Trophoblast cell (in vitro differentiated cells and primary cell): Measurements from ENCODE around the gene RIN1.

Experiments used
- DNase-seq, 2 donors: peaks; one replicate each; pipeline ENCODE4 v3.0.0-alpha.2; 2016
- H2AFZ ChIP-seq: 2 replicates; pipeline ENCODE4 v1.6.1; 2013; ENCODE audit warnings: low read length, moderate library complexity, mild to moderate bottlenecking; ENCODE audit not compliant: insufficient read depth, poor library complexity
- H2AK5ac ChIP-seq: 2 replicates; pipeline ENCODE4 v1.6.1; 2013; ENCODE audit warnings: mild to moderate bottlenecking, low read length
- H2BK120ac ChIP-seq: 2 replicates; pipeline ENCODE4 v1.6.1; 2013; ENCODE audit warnings: low read length, mild to moderate bottlenecking, moderate library complexity; ENCODE audit not compliant: insufficient read depth, poor library complexity
- H2BK12ac ChIP-seq: 2 replicates; pipeline ENCODE4 v1.6.1; 2013; ENCODE audit warnings: mild to moderate bottlenecking, low read length, moderate library complexity
- H2BK5ac ChIP-seq: 2 replicates; pipeline ENCODE4 v1.6.1; 2013; ENCODE audit warnings: low read length, low read depth, moderate library complexity, mild to moderate bottlenecking; ENCODE audit not compliant: poor library complexity
- H3K14ac ChIP-seq: 2 replicates; pipeline ENCODE4 v1.6.1; 2013; ENCODE audit warnings: mild to moderate bottlenecking, low read length
- H3K18ac ChIP-seq: 2 replicates; pipeline ENCODE4 v1.6.1; 2013; ENCODE audit warnings: mild to moderate bottlenecking, low read length
- H3K23ac ChIP-seq: 2 replicates; pipeline ENCODE4 v1.6.1; 2013; ENCODE audit warnings: low read length
- H3K27ac ChIP-seq: 2 replicates; pipeline ENCODE4 v1.5.1; 2013; ENCODE audit warnings: low read depth, mild to moderate bottlenecking, inconsistent platforms, low read length, moderate library complexity
- H3K27me3 ChIP-seq: 2 replicates; pipeline ENCODE4 v1.6.1; 2013; ENCODE audit warnings: inconsistent platforms, mild to moderate bottlenecking, low read length, moderate library complexity; ENCODE audit not compliant: insufficient read depth
- H3K36me3 ChIP-seq, 2 experiments: 1 replicate in 1 of 2; 2 replicates in 1 of 2; pipeline ENCODE4 v1.6.1; 2013; ENCODE audit warnings: low read length in 2 of 2, mild to moderate bottlenecking in 2 of 2, moderate library complexity in 1 of 2; ENCODE audit not compliant: insufficient read depth in 2 of 2, control insufficient read depth in 1 of 2
- H3K4ac ChIP-seq: 2 replicates; pipeline ENCODE4 v1.6.1; 2013; ENCODE audit warnings: low read depth, mild to moderate bottlenecking, low read length, moderate library complexity
- H3K4me1 ChIP-seq, 2 experiments: 1 replicate in 1 of 2; 2 replicates in 1 of 2; pipeline ENCODE4 v1.6.1; 2013; ENCODE audit warnings: low read length in 2 of 2, mild to moderate bottlenecking in 2 of 2, moderate library complexity in 1 of 2; ENCODE audit not compliant: insufficient read depth in 2 of 2, control insufficient read depth in 1 of 2
- H3K4me2 ChIP-seq: 2 replicates; pipeline ENCODE4 v1.6.1; 2013; ENCODE audit warnings: inconsistent platforms, mild to moderate bottlenecking, low read length, moderate library complexity
- H3K4me3 ChIP-seq: 2 replicates; pipeline ENCODE4 v1.5.1; 2013; ENCODE audit warnings: mild to moderate bottlenecking, low read depth, low read length, inconsistent platforms
- H3K79me1 ChIP-seq: one replicate; pipeline ENCODE4 v1.6.1; 2013; ENCODE audit warnings: low read length
- H3K79me2 ChIP-seq: 2 replicates; pipeline ENCODE4 v1.6.1; 2013; ENCODE audit warnings: low read length, mild to moderate bottlenecking; ENCODE audit not compliant: control insufficient read depth, insufficient read depth, poor library complexity
- H3K9ac ChIP-seq: 2 replicates; pipeline ENCODE4 v1.6.1; 2013; ENCODE audit warnings: mild to moderate bottlenecking, low read length
- H3K9me3 ChIP-seq: 2 replicates; pipeline ENCODE4 v1.6.1; 2013; ENCODE audit warnings: low read depth, mild to moderate bottlenecking, control low read depth, inconsistent platforms, low read length; ENCODE audit not compliant: insufficient read depth
- H4K12ac ChIP-seq: 2 replicates; pipeline ENCODE4 v1.6.1; 2013; ENCODE audit warnings: low read depth, mild to moderate bottlenecking, low read length, moderate library complexity
- H4K8ac ChIP-seq: 2 replicates; pipeline ENCODE4 v1.6.1; 2013; ENCODE audit warnings: low read depth, mild to moderate bottlenecking, low read length, moderate library complexity
- H4K91ac ChIP-seq: one replicate; pipeline ENCODE4 v1.6.1; 2013; ENCODE audit warnings: low read depth, mild to moderate bottlenecking, low read length, moderate library complexity
- WGBS: extraction: QIAGEN DNeasy Blood & Tissue Kit; methylation state at CpG from one replicate; pipeline ENCODE4 v1.1.7; 2013; ENCODE audit warnings: missing lambda C conversion rate; ENCODE audit not compliant: insufficient read length, insufficient coverage; ENCODE audit errors: extremely low coverage; 5-methylcytosine and 5-hydroxymethylcytosine counted together

The RIN1 gene

DNA sequence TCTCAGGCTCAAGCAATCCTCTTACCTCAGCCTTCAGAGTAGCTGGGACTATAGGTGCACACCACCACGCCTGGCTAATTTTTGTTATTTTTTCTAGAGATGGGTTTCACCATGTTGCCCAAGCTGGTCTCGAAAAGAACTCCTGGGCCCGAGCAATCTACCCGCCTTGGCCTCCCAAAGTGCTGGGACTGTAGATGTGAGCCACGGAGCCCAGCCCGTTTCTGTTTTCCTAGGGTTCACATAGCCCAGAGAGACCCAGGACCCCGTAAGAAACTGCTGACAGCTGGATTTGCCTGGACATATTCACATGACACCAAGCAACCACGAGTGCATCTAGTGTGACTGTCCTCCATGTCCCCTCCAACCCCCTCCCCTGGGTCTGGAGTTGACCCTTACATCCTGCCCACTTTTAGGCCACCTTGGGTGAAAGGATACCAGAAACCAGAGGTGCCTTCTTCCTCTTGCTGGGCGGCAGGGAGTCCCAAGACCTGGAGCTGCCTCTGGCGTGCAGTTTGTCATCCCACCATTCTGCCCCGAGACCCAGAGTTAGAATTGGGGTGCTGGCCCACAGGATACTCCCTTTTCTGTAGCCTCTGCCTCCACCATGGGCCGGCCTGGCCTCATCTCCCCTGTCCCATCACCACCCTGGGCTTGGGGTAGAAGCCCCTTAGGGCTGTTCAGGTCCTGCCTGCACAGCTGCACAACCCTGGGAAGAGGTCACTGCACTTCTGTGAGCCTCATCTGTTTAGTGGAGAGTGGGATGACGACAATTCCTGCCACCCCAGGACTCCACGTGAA lies 3.7 kb upstream of the RIN1 start:
- Histone ChIP-seq H3K18ac (no peak overlapping the region), H3K79me2 (peaks cover 9% of the 10 kb centered on the region), H3K4me3 (no peak overlapping the region), H3K27me3 (no peaks in the 10 kb centered on the region), H3K36me3 (peaks cover 46 to 47% of the 10 kb centered on the region in 2 experiments), H3K14ac (no peak overlapping the region), H3K27ac (no peak overlapping the region), H4K12ac (no peak overlapping the region), H4K91ac (no peak overlapping the region), H3K9ac (no peak overlapping the region), H2AK5ac (no peak overlapping the region), H3K4ac (no peak overlapping the region), H3K9me3 (peaks cover 4% of the 10 kb centered on the region), H3K23ac (no peak overlapping the region), H2BK12ac (no peak overlapping the region), H3K79me1 (peaks cover 10% of the 10 kb centered on the region), H2AFZ (no peak overlapping the region), H3K4me2 (no peak overlapping the region), H2BK120ac (no peak overlapping the region), H3K4me1 (peaks cover 13 to 15% of the 10 kb centered on the region in 2 experiments), H4K8ac (no peak overlapping the region), H2BK5ac (no peak overlapping the region)
- no peak for DNase-seq
- no CpG with 5 or more reads among the region's 14 CpGs for WGBS

DNA sequence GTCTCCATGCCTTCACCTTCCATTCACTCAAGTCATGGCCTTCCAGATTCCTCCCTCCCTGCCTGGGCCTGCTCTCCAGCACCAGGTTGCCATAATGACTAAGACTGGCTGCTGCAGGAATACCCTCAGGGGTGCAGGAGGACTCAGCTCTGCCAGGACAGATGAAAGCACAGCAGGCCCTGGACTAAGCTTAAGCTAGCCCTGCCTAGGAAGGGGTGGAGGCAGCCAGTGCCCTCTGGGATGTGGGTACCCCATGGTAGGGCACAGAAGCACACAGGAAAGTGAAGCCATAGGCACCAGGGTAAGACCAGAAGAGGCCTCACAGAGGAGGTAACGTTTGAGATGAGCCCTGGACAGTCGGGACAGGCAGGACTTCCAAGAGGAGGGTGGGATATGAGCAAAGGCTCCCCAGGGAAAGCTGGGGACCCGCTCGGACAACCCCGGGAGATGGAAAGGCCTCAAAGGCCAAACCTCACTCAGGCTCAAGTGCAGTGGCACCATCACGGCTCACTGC lies 3.0 kb upstream of the RIN1 start:
- H4K91ac ChIP-seq: no peak overlapping the region
- peaks cover 4% of the 10 kb centered on the region for H3K79me2 ChIP-seq
- no peak for DNase-seq
- H3K27ac ChIP-seq: no peak overlapping the region
- H2AK5ac ChIP-seq: no peak overlapping the region
- WGBS: no CpG with 5 or more reads among the region's 6 CpGs
- no peak overlapping the region for H3K14ac ChIP-seq
- no peak overlapping the region for H3K9ac ChIP-seq
- H2AFZ ChIP-seq: no peak overlapping the region
- H3K4ac ChIP-seq: no peak overlapping the region
- H3K79me1 ChIP-seq: peaks cover 7% of the 10 kb centered on the region
- H2BK5ac ChIP-seq: no peak overlapping the region
- H3K36me3 ChIP-seq: peaks cover 46 to 47% of the 10 kb centered on the region in 2 experiments
- no peak overlapping the region for H3K4me3 ChIP-seq
- H3K23ac ChIP-seq: no peak overlapping the region
- no peak overlapping the region for H4K8ac ChIP-seq
- H3K9me3 ChIP-seq: peaks cover 4% of the 10 kb centered on the region
- H2BK12ac ChIP-seq: no peak overlapping the region
- no peak overlapping the region for H2BK120ac ChIP-seq
- peaks cover 13 to 15% of the 10 kb centered on the region in 2 experiments for H3K4me1 ChIP-seq
- H3K18ac ChIP-seq: no peak overlapping the region
- no peaks in the 10 kb centered on the region for H3K27me3 ChIP-seq
- H4K12ac ChIP-seq: no peak overlapping the region
- no peak overlapping the region for H3K4me2 ChIP-seq

DNA sequence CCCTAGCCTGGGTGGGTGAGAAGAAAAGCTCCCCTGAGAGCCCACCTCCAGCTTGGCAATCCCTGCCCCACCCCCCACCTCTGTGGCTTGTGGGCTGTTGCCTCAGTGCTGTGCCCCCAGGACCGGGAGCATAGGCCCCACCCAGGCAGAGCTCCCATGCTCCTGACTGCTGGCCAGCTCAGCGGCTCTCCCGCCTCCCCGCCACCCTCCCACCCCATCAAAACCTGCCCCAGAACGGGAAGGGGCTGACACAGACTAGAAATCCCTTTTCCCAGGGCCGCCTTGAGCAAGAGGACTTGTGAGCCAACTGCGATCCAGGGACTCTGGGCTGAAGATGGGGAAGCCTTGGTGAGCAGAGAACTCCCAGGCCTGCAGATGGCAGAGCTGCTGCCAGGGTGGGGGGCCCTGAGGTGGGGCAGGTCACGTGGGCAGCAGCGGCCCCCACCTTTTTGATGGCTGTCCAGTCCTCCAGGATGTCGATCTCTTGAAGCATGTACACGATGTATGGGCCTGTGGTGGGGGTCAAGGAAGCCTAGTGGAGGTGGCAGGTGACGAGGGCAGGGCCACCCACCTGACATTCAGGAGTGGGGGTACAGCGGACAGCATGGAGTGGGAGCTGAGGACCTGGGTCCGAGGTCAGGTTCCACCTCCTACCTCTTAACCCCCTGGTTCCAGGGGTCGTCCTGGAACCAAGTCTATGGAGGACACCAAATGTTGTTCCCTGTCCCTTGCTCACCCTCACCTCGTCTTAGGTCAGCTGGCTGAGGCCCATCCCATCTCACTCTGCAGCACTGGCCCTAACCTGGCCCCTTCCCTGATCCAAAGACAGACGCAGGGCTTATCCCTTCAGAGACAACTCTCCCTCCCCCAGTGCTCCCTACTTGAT lies 2.3 kb upstream of the RIN1 start:
- Histone ChIP-seq H3K23ac (no peak overlapping the region), H2BK5ac (no peak overlapping the region), H3K27ac (no peak overlapping the region), H3K4me1 (peaks cover 13 to 15% of the 10 kb centered on the region in 2 experiments), H3K4ac (no peak overlapping the region), H3K9ac (no peak overlapping the region), H2BK120ac (no peak overlapping the region), H4K8ac (no peak overlapping the region), H3K79me2 (peaks cover 4% of the 10 kb centered on the region), H2AK5ac (no peak overlapping the region), H3K9me3 (peaks cover 4% of the 10 kb centered on the region), H2BK12ac (no peak overlapping the region), H3K4me2 (no peak overlapping the region), H3K79me1 (peaks cover 7% of the 10 kb centered on the region), H3K27me3 (no peaks in the 10 kb centered on the region), H3K14ac (no peak overlapping the region), H4K12ac (no peak overlapping the region), H2AFZ (no peak overlapping the region), H3K36me3 (peaks cover 48 to 49% of the 10 kb centered on the region in 2 experiments), H3K4me3 (no peak overlapping the region), H3K18ac (no peak overlapping the region), H4K91ac (no peak overlapping the region)
- WGBS: no CpG with 5 or more reads among the region's 17 CpGs
- DNase-seq: no peak

DNA sequence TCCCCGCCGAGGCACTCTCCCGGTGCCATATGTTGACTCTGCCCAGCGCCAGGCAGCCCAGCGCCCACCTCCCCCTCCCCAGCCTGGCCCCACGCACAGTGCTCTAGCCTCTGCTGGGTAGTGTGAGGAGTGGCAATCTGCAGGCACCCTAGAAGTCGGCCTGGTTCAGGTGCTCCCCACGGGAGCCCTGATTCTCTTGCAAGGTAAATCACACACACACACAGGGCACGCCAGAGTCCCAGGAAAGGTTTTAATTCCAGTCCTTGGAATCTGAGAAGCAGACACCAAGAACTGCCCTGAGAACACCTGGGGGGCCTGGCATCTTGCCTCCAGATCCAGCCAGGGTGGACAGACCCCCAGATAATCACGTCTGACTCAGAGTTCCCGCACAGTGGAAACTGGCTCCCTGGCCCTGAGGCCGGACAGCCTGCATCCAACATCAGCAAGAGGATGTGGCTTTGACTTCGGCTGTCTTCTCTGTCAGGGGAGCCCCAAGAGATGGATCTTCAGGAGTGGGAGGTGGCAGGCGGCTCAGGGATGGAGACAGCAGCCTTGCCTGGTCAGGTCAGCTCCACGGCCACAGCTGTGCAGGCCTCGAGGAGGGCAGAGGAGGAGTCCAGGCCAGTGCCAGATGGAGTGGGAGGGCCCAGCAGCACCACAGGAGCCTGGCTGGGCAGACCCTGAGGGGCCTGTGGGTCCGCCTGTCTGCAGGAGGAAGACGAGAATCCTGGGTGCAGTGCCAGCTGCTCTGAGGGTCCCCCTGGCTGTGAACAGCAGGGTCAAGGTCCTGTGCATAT lies 1.1 kb upstream of the RIN1 start:
- Histone ChIP-seq H3K27ac (no peak overlapping the region), H3K23ac (no peak overlapping the region), H3K79me1 (peaks cover 7% of the 10 kb centered on the region), H3K79me2 (peaks cover 4% of the 10 kb centered on the region), H4K91ac (no peak overlapping the region), H3K9me3 (peaks cover 4% of the 10 kb centered on the region), H3K27me3 (no peaks in the 10 kb centered on the region), H2AK5ac (no peak overlapping the region), H3K4me2 (no peak overlapping the region), H3K36me3 (peaks cover 49 to 56% of the 10 kb centered on the region in 2 experiments), H3K4me1 (peaks cover 13 to 15% of the 10 kb centered on the region in 2 experiments), H3K4me3 (no peak overlapping the region), H2BK5ac (no peak overlapping the region), H3K14ac (no peak overlapping the region), H3K18ac (no peak overlapping the region), H4K12ac (no peak overlapping the region), H4K8ac (no peak overlapping the region), H2AFZ (no peak overlapping the region), H3K9ac (no peak overlapping the region), H2BK12ac (no peak overlapping the region), H3K4ac (no peak overlapping the region), H2BK120ac (no peak overlapping the region)
- DNase-seq: no peak
- WGBS: no CpG with 5 or more reads among the region's 18 CpGs
